GM19035 (cell line): Measurements from ENCODE around the gene LRRC75A.

Source experiments
- ATAC-seq: cut with Tn5 transposase; IDR thresholded peaks from one replicate; pipeline ENCODE4 v1.9.1; 2021; ENCODE audit not compliant: unreplicated experiment

The LRRC75A gene

GRCh38 chr17:16435925-16436886, 55.8 kb downstream of the LRRC75A start:
- no peak for ATAC-seq

- no peak for ATAC-seq
These were observed 57.3 kb downstream of the LRRC75A start for GRCh38 chr17:16434662-16435061.

DNA sequence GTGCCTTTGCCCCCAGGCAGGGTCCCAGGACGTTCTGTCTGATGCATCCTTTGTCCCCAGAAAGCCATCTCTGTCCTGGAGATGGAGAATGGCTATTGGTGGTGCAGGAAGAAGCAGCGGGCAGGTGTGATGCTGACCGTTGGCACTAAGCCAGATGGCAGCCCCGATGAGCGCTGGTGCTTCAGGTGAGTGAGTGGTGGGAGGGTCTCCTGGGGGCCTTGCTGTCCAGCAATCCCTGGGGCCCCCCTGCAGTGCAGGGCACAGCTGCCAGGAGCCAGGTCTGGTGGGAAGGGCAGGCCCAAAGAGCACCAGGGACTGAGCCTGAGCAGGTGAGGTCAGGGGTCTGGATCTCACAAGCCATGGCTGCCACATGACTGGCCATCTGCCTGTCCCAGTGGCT, 58.5 kb downstream of the LRRC75A start:
- ATAC-seq, result no peak

DNA sequence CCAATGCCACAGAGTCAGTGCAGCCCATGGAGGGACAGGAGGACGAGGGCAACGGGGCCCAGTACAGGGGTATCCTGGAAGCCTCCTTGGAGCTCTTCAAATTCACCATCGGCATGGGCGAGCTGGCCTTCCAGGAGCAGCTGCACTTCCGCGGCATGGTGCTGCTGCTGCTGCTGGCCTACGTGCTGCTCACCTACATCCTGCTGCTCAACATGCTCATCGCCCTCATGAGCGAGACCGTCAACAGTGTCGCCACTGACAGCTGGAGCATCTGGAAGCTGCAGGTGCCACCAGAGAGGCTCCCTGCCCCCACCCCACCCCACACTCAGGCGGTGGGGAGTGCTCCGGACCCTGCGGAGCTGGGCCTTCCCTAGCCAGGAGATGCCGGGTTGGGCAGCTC, 60.0 kb downstream of the LRRC75A start:
- no peak for ATAC-seq

GRCh38 chr17:16430650-16431049, 61.3 kb downstream of the LRRC75A start:
- no peak for ATAC-seq

DNA sequence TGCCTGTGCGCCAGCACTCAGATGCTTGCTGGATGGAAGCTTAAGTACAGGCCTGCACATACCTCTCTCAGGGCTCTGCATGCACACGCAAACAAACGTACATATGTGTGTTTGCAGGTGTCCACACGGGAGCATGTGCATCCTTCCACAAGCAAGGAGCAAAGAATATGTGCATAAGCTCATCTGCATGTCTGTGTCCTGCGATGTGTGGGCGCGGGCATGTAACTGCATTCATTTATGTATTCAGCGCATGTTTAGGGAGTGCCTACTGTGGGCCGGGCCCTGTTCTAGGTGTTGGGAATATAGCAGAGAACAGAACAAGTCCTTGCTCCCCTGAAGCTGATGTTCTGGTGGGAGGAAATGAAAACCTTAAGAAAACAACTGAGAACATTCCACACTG, 62.9 kb downstream of the LRRC75A start:
- ATAC-seq, result no peak

DNA sequence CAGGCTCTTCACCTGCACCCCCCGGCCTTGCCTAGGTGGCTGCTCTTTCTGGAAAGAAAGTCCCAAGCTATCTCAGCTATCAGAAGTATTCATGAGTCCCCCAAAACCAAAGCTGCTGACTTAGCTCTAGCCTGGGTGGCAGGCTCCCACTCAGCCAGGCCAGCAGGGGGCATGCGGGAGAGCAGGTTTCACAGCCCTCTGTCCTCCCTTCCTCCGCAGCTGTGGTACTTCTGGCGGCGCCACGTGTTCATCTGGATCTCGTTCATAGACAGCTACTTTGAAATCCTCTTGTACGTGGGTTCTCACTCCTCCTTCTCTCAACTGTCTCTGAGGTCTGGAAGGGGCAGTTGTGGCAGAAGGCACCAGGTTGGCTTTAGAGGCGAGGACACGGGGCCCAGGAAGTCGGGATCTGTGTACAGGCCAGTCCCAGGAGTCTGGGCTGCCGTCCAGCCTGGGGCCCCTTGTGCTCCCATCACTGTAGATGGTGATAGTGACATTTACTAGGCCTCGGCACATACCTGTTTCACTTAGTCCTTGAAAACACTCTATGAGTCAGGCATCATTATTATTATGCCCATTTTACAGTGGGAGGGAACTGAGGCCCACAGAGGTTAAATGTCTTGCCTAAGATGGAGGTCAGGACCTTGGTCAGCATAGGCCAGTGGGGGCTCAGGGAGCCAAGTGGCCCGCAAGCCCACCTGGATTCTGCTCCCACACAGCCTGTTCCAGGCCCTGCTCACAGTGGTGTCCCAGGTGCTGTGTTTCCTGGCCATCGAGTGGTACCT, 63.7 kb downstream of the LRRC75A start:
- ATAC-seq, result no peak

DNA sequence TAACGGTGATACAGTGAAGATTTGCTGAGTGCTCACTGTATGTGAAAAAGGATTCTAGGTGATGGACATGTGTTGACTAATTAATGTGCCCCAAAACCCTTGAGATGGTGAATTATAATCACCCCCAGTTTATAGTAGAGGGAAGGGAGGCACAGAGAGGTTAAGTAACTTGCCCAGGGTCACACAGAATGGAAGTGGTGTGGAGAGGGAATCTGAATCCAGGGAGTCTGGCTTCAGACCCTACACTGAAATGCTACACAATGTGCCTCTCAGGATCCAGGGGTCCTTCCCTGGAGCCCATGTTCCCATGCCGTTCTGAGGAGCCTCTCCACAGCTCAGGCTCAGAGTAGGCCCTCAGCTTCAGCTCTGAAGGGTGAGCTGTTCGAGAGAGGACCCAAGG, 65.0 kb downstream of the LRRC75A start:
- no peak for ATAC-seq

GRCh38 chr17:16425698-16426659, 66.0 kb downstream of the LRRC75A start:
- ATAC-seq, result no peak

DNA sequence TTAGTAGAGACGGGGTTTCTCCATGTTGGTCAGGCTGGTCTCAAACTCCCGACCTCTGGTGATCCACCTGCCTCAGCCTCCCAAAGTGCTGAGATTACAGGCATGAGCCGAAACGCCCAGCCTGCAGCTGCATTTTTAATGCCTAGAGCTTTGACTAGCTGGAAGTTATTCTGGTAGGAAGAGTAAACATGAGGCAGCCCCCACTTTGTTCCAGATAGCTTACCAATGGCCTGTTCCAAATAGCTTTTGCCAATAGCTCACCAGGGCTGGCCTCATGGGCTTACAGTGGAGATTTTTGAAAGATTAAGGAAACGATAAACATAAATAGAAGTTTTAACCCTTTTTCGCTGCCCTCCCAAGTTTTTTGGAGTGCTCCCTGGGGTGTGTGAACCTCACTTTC, 66.8 kb downstream of the LRRC75A start:
- no peak for ATAC-seq

GRCh38 chr17:16423226-16423872, 68.6 kb downstream of the LRRC75A start:
- no peak for ATAC-seq

- no peak for ATAC-seq
These were observed 69.6 kb downstream of the LRRC75A start for GRCh38 chr17:16422416-16422815.

DNA sequence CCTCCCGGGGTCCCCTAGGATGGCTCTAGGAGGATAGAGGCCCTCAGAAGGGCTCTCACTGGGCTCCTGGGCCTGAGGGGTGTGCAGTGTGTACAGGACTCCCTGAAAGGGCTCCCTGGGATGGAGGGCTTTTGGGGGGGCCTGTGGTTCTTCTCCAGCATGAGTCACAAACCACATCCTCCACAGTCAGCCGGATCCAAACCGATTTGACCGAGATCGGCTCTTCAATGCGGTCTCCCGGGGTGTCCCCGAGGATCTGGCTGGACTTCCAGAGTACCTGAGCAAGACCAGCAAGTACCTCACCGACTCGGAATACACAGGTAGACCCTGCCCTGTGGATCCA, 72.1 kb downstream of the LRRC75A start:
- no peak for ATAC-seq

GRCh38 chr17:16419074-16419928, 72.7 kb downstream of the LRRC75A start:
- no peak for ATAC-seq

GRCh38 chr17:16418685-16419068, 73.3 kb downstream of the LRRC75A start:
- no peak for ATAC-seq

GRCh38 chr17:16417896-16418684, 73.9 kb downstream of the LRRC75A start:
- no peak for ATAC-seq

- ATAC-seq, result no peak
These were observed 74.6 kb downstream of the LRRC75A start for GRCh38 chr17:16417399-16417798.

- peak; percentile 45 for ATAC-seq
These were observed 76.7 kb downstream of the LRRC75A start, which contains the start of gene TRPV2 for GRCh38 chr17:16415031-16415924. Gene TRPV2 (plus strand): TSS chr17:16415571. CDS start chr17:16417669, 2,098 bp downstream.
